Measurements from ENCODE around the gene TRMT2B.
"Not testable (repeated sequence)": the region's sequence is repeated elsewhere in the genome, so short reads cannot be mapped to it uniquely, and the experiment has no call there.

Gene TRMT2B

DNA sequence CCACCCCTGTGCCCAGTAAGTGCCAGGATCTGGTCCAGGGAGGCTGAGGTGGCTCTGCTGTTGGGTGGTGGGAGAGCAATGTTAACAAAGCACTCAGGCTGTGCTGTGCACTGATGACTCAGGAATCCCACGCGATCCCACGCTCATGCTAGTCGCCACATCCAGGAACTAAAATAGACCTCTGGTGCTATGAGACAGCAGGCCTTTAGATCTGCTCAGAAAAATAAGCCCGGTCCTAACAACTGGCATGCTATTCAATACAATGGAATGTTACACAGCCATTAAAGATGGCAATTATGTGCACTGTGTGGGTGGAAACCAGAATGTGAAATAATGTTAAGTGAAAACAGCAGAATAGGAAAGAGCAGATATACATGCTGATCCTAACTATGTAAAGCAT, 56.4 kb downstream of the TRMT2B start:
- DNase-seq = no peak

DNA sequence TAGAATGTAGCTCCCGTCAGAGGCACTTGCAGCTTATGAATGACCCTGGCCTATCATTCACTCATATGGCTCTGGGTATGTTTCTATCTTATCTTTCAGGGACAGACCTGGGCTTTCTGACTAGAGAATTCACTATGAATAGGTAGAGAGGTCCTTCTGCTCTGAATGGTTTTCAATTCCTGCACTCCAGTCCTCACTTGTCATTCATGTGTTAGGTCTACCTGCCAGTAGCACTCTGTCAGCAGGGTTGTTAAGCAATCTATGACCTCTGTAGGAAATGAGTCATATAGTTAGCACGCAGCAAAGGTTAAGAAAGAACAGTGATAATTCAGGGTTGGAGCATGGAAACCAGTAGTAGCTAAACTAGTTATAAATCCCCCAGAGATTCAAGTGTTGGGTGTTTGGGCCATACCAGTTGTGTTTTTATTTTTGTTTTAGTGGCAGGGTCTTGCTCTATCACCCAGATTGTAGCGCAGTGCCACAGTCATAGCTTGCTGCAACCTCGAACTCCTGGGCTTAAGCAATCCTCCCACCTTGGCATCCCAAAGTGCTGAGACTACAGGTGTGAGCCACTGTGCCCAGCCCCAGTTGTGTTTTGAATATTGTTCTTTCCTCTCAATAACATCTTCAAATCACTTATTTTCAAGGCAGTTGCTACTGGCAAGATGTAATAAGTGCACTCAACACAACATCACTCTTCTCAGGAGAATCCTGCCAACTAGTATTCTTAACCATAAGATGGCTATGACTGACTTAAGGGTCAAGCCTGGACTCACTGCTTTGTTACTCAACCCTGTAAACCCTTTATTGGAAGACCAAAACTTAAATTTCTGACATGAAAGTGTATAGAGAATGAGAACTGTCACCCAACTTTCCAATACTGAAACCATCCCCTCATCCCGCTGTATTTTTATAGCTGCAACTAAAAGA, 57.3 kb downstream of the TRMT2B start:
- DNase-seq = no peak

DNA sequence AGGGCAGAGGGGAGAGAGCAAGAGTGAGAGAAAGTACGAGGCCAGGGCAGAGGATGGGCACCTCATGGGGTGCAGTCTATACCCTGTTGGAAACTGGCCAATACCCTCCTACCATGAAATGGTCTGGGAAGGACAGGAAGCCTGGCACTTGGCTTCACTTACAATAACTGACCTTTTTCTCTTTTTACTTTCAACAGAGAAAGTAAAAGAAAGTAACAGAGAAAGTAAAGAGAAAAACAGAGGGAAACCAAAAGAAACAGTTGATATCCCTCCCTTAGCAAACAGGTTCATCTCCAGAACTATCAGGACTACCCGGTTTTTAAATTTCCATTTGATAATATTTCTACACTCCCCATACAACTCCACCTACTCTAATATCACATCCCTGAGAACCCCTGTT, 61.8 kb downstream of the TRMT2B start:
- no peak for DNase-seq

DNA sequence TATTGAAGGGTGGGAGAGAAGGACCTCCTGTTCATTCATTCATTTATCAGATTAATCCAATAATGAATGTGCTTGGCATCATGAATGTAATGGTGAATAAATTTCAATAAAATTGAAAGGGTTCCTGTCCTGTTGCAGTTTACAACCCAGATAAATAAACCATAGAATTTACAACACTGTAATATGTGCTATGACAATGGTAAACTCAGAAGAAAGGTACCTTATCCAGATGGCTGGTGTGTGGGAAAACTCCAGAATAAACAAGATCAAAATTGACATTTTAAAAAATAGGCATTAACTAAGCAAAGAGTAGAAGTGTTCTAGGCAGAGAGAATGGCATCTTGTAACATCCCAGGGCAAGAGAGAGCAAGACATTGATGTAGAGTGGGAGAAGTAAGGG, 67.1 kb downstream of the TRMT2B start:
- no peak for DNase-seq

DNA sequence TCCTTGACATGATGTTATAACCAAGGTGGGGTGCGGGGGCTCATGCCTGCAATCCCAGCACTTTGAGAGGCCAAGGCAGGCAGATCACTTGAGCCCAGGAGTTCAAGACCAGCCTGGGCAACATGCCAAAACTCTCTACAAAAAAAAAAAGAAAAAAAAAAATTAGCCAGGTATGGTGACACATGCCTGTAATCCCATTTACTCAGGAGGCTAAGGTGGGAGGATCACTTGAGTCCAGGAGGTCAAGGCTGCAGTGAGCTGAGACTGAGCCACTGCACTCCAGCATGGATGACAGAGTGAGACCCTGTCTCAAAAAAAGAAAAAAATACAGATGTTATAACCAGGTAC, 70.4 kb downstream of the TRMT2B start:
- not testable (repeated sequence) for DNase-seq

DNA sequence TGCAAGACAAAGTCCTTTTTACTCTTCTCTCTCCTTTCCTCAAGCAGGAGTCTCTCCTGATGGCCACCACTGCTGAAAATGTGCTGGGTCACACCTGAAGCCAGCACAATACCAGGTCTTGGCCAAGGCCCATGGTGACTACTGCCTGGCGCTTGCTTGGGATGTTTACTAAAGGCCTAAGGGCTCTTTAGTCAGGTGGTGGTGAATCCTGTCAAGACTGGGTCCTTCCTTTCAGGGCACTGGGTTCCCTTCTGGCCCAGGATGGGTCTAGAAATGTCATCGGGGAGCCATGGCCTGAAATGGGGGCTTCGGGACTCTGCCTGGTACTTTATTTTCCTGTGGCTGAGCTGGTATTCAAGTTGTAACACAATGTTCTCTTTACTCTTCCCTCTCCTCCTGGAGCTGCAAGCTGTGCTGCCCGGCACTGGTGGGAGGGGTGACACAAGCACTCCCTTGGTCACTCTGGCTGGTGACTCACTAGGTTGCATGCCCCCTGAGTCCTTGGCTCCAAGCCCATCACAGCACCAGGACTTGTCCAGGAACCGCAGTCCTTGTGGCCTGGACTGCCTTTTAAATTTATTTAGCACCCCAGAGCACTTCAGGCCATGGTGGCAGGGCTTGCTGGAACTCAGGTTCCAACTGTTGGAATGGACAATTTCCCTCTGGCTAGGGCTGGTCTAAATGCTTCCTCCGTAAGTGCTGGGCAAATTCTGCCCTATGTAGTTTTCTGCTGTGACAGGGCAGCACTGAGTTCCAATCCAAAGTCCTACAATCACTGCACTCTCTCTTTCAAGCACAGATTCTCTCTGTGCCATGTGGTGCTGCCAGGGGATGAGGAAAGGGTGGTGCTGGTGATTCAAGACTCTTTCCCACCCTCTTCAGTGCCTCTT, 71.1 kb downstream of the TRMT2B start:
- no peak for DNase-seq

DNA sequence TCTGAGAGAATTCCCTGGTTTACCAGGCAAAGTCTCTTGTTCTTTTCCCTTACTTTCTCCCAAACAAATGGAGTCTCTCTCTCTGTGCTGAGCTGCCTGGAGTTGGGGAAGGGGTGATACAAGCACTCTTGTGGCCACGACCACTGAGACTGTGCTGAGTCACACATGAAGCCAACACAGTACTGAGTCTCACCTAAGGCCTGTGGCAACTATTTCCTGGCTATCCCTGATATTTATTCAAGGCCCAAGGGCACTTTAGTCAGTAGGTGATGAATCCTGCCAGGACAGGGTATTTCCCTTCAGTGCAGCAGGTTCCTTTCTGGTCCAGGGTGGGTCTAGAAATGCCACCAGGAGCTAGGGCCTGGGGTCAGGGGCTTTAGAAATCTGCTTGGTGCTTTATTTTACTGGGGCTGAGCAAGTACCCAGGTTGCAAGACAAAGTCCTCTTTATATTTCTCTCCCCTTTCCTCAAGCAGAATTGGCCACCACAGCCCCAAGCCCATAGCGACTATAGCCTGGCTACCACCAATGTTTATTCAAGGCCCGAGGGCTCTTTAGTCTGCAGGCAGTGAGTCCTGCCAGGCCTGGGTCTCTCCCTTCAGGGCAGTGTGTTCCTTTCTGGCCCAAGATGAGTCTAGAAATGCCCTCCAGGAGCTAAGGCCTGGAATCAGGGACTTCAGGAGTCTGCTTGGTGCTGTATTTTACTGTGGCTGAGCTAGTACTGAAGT, 71.9 kb downstream of the TRMT2B start:
- DNase-seq = no peak

DNA sequence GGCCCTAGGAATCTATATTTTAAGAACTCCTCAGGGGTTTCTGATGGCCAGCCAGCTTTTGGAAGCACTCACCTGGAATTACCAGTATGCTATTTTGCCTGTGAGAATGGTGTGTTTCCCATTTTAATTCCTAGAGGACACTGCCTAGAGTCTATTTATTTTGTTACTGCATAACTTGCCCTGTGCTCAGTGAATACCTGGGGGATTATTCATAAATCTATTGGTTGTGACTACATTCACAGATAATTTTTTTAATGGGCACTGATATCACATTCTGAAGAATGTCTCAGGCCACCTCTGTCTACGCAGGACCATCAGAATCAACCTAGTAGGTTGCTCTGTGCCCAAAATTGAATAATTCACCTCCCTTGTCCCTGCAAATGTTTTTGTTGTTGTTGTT, 75.7 kb downstream of the TRMT2B start:
- no peak for DNase-seq

DNA sequence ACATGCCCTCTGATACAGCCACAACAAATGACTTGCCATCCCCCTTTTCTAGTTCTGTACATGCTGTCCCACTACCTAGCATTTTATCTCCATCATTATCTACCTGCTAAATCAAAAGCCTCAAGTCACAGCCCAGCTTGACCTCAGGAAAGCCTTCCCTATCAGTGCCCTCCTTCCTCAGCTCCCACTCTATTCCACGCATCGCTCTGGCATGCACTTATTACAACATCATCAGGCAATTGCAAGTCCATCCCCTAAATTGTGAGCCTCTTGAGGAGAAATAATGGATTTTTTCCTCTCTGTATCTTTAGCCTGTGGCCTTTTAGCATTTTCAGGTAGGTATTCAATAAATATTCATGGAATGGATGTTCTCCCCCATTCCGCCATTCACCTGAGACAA, 76.7 kb downstream of the TRMT2B start:
- no peak for DNase-seq

DNA sequence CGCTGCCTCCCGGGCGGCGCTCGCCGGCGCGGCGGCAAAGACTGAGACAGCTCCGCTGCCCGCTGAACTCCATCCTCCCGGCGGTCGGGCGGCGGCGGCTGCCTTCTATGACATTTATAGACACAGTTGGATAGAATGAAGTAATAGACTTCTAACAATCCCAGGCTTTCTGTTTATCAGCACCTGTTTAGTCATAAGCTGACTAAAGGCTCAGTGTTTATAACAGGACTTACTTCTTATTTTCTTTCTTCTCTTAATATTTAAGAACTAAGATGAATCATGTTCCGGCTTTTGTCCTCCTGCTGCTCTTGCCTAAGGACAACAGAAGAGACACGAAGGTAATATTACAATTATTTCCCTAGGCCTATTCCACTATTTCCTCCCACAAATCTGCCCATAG, 78.5 kb downstream of the TRMT2B start:
- no peak for DNase-seq

DNA sequence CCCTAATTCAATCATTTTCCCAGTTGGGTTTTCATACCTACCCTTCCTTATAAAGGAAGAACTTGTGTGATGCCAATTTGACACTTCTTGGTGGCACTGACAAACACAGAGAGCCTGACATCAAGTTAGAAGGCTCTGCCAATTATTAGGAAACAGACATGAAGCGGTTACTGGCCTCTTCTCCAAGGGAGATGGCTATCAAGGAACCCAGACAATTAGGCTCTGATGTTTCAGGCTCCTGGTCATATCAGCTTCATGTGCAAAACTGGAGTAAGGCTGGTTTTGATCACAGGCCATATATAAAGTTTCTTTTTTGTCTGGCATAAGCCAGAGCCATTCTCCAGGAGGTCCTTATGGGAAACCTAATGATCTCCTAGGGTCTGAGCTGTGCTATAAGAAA, 82.0 kb downstream of the TRMT2B start:
- DNase-seq = no peak

DNA sequence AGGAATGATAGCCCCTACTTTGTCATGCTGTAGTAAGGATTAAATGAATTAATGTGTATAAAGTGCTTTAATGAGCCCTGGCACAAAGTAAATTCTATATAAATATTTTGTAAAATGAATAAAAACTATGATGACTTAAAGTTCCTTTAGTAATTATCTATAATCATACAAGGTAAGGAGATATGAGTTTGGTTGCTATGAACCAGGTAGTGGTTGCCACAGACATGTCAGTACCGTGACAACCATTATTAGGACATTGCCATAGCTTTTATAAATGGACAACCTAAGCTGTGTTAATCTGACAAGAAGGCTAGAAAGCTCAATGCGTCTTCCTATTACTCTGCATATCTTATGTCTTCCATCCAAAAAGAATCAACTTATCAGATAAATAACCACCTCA, 82.5 kb downstream of the TRMT2B start, which contains the start of gene ARL13A:
ARL13A (plus strand) TSS at position 301 of the 400 bp plus-strand sequence. CDS start 3,982 bp downstream, outside the sequence.
- DNase-seq = no peak

DNA sequence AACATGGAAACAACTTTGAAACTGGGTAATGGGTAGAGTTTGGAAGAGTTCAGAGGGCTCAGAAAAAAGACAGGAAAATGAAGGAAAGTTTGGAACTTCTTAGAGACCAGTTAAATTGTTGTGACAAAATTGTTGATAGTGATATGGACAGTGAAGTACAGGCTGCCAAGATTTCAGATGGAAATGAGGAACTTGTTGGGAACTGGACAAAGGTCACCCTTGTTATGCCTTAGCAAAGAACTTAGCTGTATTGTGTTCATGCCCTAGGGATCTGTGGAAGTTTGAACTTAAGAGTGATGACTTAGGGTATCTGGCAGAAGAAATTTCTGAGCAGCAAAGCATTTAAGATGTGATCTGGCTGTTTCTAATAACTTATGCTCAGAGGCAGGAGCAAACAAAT, 87.5 kb downstream of the TRMT2B start:
- no peak for DNase-seq

DNA sequence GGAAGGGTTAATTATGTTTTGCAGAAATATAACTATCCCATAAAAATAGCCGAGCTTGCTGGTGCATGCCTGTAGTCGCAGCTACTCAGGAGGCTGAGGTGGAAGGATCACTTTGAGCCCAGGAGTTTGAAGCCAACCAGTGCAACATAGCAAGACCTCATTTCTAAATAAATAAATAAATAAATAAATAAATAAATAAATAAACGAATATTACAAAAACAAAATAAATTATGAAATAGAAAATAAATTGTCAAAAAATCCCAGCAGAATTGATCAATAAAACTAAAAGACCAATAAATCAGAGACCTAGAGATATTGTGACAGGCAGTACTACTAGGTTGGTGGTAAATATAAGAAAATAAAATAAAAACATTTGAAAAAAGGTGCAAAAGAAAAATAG, 89.1 kb downstream of the TRMT2B start:
- DNase-seq = no peak
